Keratinocyte (primary cell): ENCODE measurements around the gene PSMB5. TPM values are rescaled to one million over a fixed set of nuclear protein-coding genes. Genes with fewer than 3 reads are reported as not detected.

ENCODE experiments used
- DNase-seq: peaks from one replicate; pipeline ENCODE4 v3.0.0-alpha.2; 2011; ENCODE audit warnings: low read depth, missing footprints, low spot score
- FAIRE-seq: peaks from 2 replicates; lab custom pipeline; 2011; peaks lifted over from hg19 to GRCh38; lab: Jason Lieb, UNC
- H2AFZ ChIP-seq: 2 replicates; pipeline ENCODE4 v1.6.0; 2012; ENCODE audit warnings: low read length, control low read depth, inconsistent platforms; ENCODE audit not compliant: control insufficient read depth
- H3K27ac ChIP-seq: 2 replicates; pipeline ENCODE4 v1.5.1; 2011; ENCODE audit warnings: low read length; ENCODE audit not compliant: control insufficient read depth, insufficient read depth
- H3K27me3 ChIP-seq: 3 replicates; pipeline ENCODE4 v1.6.0; 2011; ENCODE audit warnings: low read length; ENCODE audit not compliant: control insufficient read depth, insufficient read depth; ENCODE audit errors: extremely low read depth
- H3K36me3 ChIP-seq, 2 experiments: 2 replicates in 1 of 2; 3 replicates in 1 of 2; pipeline ENCODE4 v1.5.1; 2011; ENCODE audit warnings: low read length in 2 of 2, mild to moderate bottlenecking in 1 of 2; ENCODE audit not compliant: control insufficient read depth in 2 of 2, insufficient read depth in 2 of 2; ENCODE audit errors: extremely low read depth in 1 of 2
- H3K4me1 ChIP-seq: 3 replicates; pipeline ENCODE4 v1.5.1; 2011; ENCODE audit warnings: low read length; ENCODE audit not compliant: control insufficient read depth, insufficient read depth; ENCODE audit errors: extremely low read depth
- H3K4me2 ChIP-seq: 3 replicates; pipeline ENCODE4 v1.6.0; 2011; ENCODE audit warnings: low read depth, low read length; ENCODE audit not compliant: control insufficient read depth, insufficient read depth; ENCODE audit errors: extremely low read depth
- H3K4me3 ChIP-seq, 3 experiments: fragments of 200-600 bp in 1 of 3; sonication (generic) in 1 of 3; 2 replicates in 2 of 3; 3 replicates in 1 of 3; pipeline ENCODE4 v1.5.1; 2011 to 2016; ENCODE audit warnings: low read length in 3 of 3, mild to moderate bottlenecking in 3 of 3, control low read depth in 2 of 3, inconsistent platforms in 1 of 3, low read depth in 1 of 3, mixed read lengths in 1 of 3, mixed run types in 1 of 3, moderate library complexity in 1 of 3; ENCODE audit not compliant: control insufficient read depth in 2 of 3, insufficient read depth in 2 of 3; ENCODE audit errors: extremely low read depth in 1 of 3
- H3K79me2 ChIP-seq: 2 replicates; pipeline ENCODE4 v1.6.0; 2012; ENCODE audit warnings: low read length; ENCODE audit not compliant: control insufficient read depth, insufficient read depth
- H3K9ac ChIP-seq: 3 replicates; pipeline ENCODE4 v1.6.0; 2011; ENCODE audit warnings: low read length; ENCODE audit not compliant: control insufficient read depth, insufficient read depth; ENCODE audit errors: extremely low read depth
- H3K9me1 ChIP-seq: 3 replicates; pipeline ENCODE4 v1.6.0; 2011; ENCODE audit warnings: low read length; ENCODE audit not compliant: control insufficient read depth, insufficient read depth; ENCODE audit errors: extremely low read depth
- H3K9me3 ChIP-seq: 2 replicates; pipeline ENCODE4 v1.5.1; 2012; ENCODE audit warnings: low read depth, low read length; ENCODE audit not compliant: control insufficient read depth
- H4K20me1 ChIP-seq: 3 replicates; pipeline ENCODE4 v1.6.0; 2011; ENCODE audit warnings: low read length; ENCODE audit not compliant: control insufficient read depth, insufficient read depth; ENCODE audit errors: extremely low read depth
- CTCF ChIP-seq, 3 experiments: IDR thresholded peaks in 1 of 3; conservative IDR thresholded peaks in 1 of 3; optimal IDR thresholded peaks in 1 of 3; 2 replicates in 2 of 3; 3 replicates in 1 of 3; pipeline versions ENCODE3 to v1.5.1; 2011; ENCODE audit warnings: low read length in 3 of 3, mild to moderate bottlenecking in 3 of 3, moderate library complexity in 2 of 3, control low read depth in 1 of 3, inconsistent platforms in 1 of 3; ENCODE audit not compliant: insufficient read depth in 2 of 3; ENCODE audit errors: extremely low read depth in 1 of 3
- EZH2 ChIP-seq: IDR thresholded peaks from one replicate; pipeline ENCODE4 v1.6.1; 2012; ENCODE audit warnings: inconsistent platforms, mild to moderate bottlenecking, low read length, moderate library complexity
- dilution Hi-C: fragments of 300-500 bp; cut with MboI; formaldehyde crosslinking; loops from one replicate; pipeline ENCODE4 v1.7.0; 2020; ENCODE audit warnings: low sequenced_read_pairs; ENCODE audit not compliant: extremely low pct_ligation_motif_present
- polyA plus RNA-seq, 5 experiments: library from polyadenylated mRNA; depleted of rRNA in 3 of 5; stranded (reverse) in 3 of 5; stranded (forward) in 1 of 5; unstranded in 1 of 5; fragments of >200 nt; gene quantifications; 1 replicate in 1 of 5; 2 replicates in 3 of 5; 3 replicates in 1 of 5; pipeline versions ENCODE4 v1.2.1 to v1.2.3, GENCODE V29; 2011 to 2012; ENCODE audit warnings: missing spikeins in 2 of 5, low read depth in 1 of 5, low replicate concordance in 1 of 5

PSMB5 gene
- polyA plus RNA-seq, 1 donor (not counting 4 experiments of a cell fraction or from before 2014, with no cell fraction given) = 285 TPM

- no peaks in the 10 kb centered on the region for H3K27me3 ChIP-seq
- no peak for FAIRE-seq
- H3K9me3 ChIP-seq = no peaks in the 10 kb centered on the region
- dilution Hi-C loops = no loop called here
- no peak overlapping the region for H3K4me3 ChIP-seq
- H2AFZ ChIP-seq = no peak overlapping the region
- no peak for DNase-seq
- H3K36me3 ChIP-seq = peaks cover 0 to 6% of the 10 kb centered on the region in 2 experiments
- peaks cover 24% of the 10 kb centered on the region for H3K79me2 ChIP-seq
- H3K4me2 ChIP-seq = no peak overlapping the region
- H3K27ac ChIP-seq = no peak overlapping the region
- TF ChIP-seq CTCF (optimal IDR thresholded peaks at IDR 0.05 in 1 of 3, IDR thresholded peaks at IDR 0.05 in 1 of 3, conservative IDR thresholded peaks at IDR 0.05 in 1 of 3; ENCODE audit: extremely low read depth in 1 of 3, insufficient read depth in 2 of 3, low read length in 3 of 3) = no peak
- TF ChIP-seq EZH2 = no peak
- H3K9ac ChIP-seq = no peak overlapping the region
- no peaks in the 10 kb centered on the region for H4K20me1 ChIP-seq
- H3K9me1 ChIP-seq = no peaks in the 10 kb centered on the region
- H3K4me1 ChIP-seq = peaks cover 4% of the 10 kb centered on the region
These were observed 48.7 kb downstream of the PSMB5 start for GRCh38 chr14:22985894-22986507.

- TF ChIP-seq EZH2 = no peak
- TF ChIP-seq CTCF (optimal IDR thresholded peaks at IDR 0.05 in 1 of 3, IDR thresholded peaks at IDR 0.05 in 1 of 3, conservative IDR thresholded peaks at IDR 0.05 in 1 of 3; ENCODE audit: extremely low read depth in 1 of 3, insufficient read depth in 2 of 3, low read length in 3 of 3) = no peak
- no peak overlapping the region for H3K9ac ChIP-seq
- H2AFZ ChIP-seq = no peak overlapping the region
- no peak overlapping the region for H3K4me3 ChIP-seq
- no peak overlapping the region for H3K4me2 ChIP-seq
- H3K27ac ChIP-seq = no peak overlapping the region
- peaks cover 31% of the 10 kb centered on the region for H3K79me2 ChIP-seq
- DNase-seq (no peak), FAIRE-seq (no peak)
- peaks cover 4% of the 10 kb centered on the region for H3K4me1 ChIP-seq
- dilution Hi-C loops = no loop called here
- peaks cover 0 to 9% of the 10 kb centered on the region in 2 experiments for H3K36me3 ChIP-seq
- no peaks in the 10 kb centered on the region for H3K27me3 ChIP-seq
- no peaks in the 10 kb centered on the region for H3K9me3 ChIP-seq
- no peaks in the 10 kb centered on the region for H4K20me1 ChIP-seq
- H3K9me1 ChIP-seq = no peaks in the 10 kb centered on the region
These were observed 49.6 kb downstream of the PSMB5 start for GRCh38 chr14:22984959-22985658.
